ENCODE data around the gene CECR2. TPM values are rescaled to one million over a fixed set of nuclear protein-coding genes. Genes with fewer than 3 reads are reported as not detected.

CECR2 gene
- total RNA-seq, 1 donor from 2014 or later = 67.8 TPM

- Histone ChIP-seq H3K27me3 (no peaks in the 10 kb centered on the region), H3K27ac (peak overlapping the region; percentile 95), H3K9me3 (ENCODE audit: low read depth) (no peaks in the 10 kb centered on the region), H2AFZ (replicated peaks) (no peak overlapping the region), H3F3A (ENCODE audit: low read depth) (peaks cover 51% of the 10 kb centered on the region), H3K79me2 (ENCODE audit: low read depth) (peaks cover 86% of the 10 kb centered on the region), H3K4me1 (peaks cover 52% of the 10 kb centered on the region), H3K36me3 (peaks cover 12% of the 10 kb centered on the region), H3K4me3 (no peak overlapping the region), H4K20me1 (ENCODE audit: low read depth) (peaks cover 75% of the 10 kb centered on the region), H3K4me2 (peak overlapping the region; percentile 72), H3K9ac (no peak overlapping the region)
- peak; percentile 18 for DNase-seq (ENCODE audit: low spot score)
- Mint-ChIP-seq H3K4me3 (no peak overlapping the region), H3K27me3 (ENCODE audit: insufficient read depth, low read depth) (no peaks in the 10 kb centered on the region), H3K27ac (peak overlapping the region; percentile 1), H3K9me3 (no peaks in the 10 kb centered on the region), H3K4me1 (peaks cover 45% of the 10 kb centered on the region), H3K36me3 (peaks cover 23% of the 10 kb centered on the region)
- TF ChIP-seq CTCF (IDR thresholded peaks at IDR 0.05) (no peak), EZH2 (IDR thresholded peaks at IDR 0.05) (no peak), EZH2phosphoT487 (IDR thresholded peaks at IDR 0.05) (no peak)
Measured at GRCh38 chr22:17477391-17477833, 108.2 kb downstream of the CECR2 start.

GRCh38 chr22:17479135-17479534 is 109.9 kb downstream of the CECR2 start:
- Histone ChIP-seq H3K36me3 (peaks cover 12% of the 10 kb centered on the region), H3K27ac (no peak overlapping the region), H3K9me3 (ENCODE audit: low read depth) (no peaks in the 10 kb centered on the region), H3K4me1 (peaks cover 35% of the 10 kb centered on the region), H3K27me3 (no peaks in the 10 kb centered on the region), H4K20me1 (ENCODE audit: low read depth) (peaks cover 70% of the 10 kb centered on the region), H3F3A (ENCODE audit: low read depth) (peaks cover 33% of the 10 kb centered on the region), H2AFZ (replicated peaks) (no peak overlapping the region), H3K4me2 (no peak overlapping the region), H3K9ac (no peak overlapping the region), H3K4me3 (no peak overlapping the region), H3K79me2 (ENCODE audit: low read depth) (peaks cover 93% of the 10 kb centered on the region)
- Mint-ChIP-seq H3K4me3 (no peak overlapping the region), H3K27ac (no peak overlapping the region), H3K27me3 (ENCODE audit: insufficient read depth, low read depth) (no peaks in the 10 kb centered on the region), H3K36me3 (peaks cover 29% of the 10 kb centered on the region), H3K4me1 (peaks cover 29% of the 10 kb centered on the region), H3K9me3 (no peaks in the 10 kb centered on the region)
- TF ChIP-seq EZH2 (IDR thresholded peaks at IDR 0.05) = no peak
- no peak for TF ChIP-seq CTCF (IDR thresholded peaks at IDR 0.05)
- no peak for TF ChIP-seq EZH2phosphoT487 (IDR thresholded peaks at IDR 0.05)
- no peak for DNase-seq (ENCODE audit: low spot score)

DNA sequence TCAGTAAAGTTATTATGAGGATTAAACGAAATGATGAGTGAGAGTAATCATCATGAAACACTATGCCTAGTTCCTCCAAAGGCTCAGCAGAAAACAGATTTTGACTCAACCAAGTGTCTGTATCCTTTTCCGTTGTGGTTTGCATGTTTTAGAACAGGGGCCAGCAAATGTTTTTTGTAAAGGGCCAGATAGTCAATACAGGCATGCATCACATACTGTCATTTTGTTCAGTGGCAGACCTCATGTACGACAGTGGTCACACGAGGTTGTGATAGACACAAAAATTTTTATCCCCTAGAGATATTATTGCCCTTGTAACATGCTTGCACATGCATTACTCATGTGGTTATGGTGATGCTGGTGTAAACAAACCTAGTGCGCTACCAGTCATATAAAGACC is 112.2 kb downstream of the CECR2 start:
- no peaks in the 10 kb centered on the region for H3K9me3 Mint-ChIP-seq
- no peaks in the 10 kb centered on the region for H3K27me3 ChIP-seq
- no peaks in the 10 kb centered on the region for H3K9me3 ChIP-seq (ENCODE audit: low read depth)

More for the DNA sequence above, 112.2 kb downstream of the CECR2 start:
- peaks cover 36% of the 10 kb centered on the region for H3K36me3 Mint-ChIP-seq
- peaks cover 12% of the 10 kb centered on the region for H3K36me3 ChIP-seq
- H3K4me3 Mint-ChIP-seq = no peak overlapping the region
- no peak for DNase-seq (ENCODE audit: low spot score)
- no peak overlapping the region for H2AFZ ChIP-seq (replicated peaks)
- no peaks in the 10 kb centered on the region for H3K27me3 Mint-ChIP-seq (ENCODE audit: insufficient read depth, low read depth)
- H3K9ac ChIP-seq = no peak overlapping the region
- H3K79me2 ChIP-seq (ENCODE audit: low read depth) = peaks cover 98% of the 10 kb centered on the region
- H3K4me3 ChIP-seq = no peak overlapping the region
- H3K4me1 Mint-ChIP-seq = peaks cover 10% of the 10 kb centered on the region
- peaks cover 72% of the 10 kb centered on the region for H4K20me1 ChIP-seq (ENCODE audit: low read depth)
- no peak overlapping the region for H3K4me2 ChIP-seq
- no peak overlapping the region for H3K27ac Mint-ChIP-seq
- peaks cover 18% of the 10 kb centered on the region for H3F3A ChIP-seq (ENCODE audit: low read depth)
- peaks cover 15% of the 10 kb centered on the region for H3K4me1 ChIP-seq
- H3K27ac ChIP-seq = no peak overlapping the region
- TF ChIP-seq CTCF (IDR thresholded peaks at IDR 0.05) (no peak), EZH2 (IDR thresholded peaks at IDR 0.05) (no peak), EZH2phosphoT487 (IDR thresholded peaks at IDR 0.05) (no peak)

All from neural progenitor cell (in vitro differentiated cells).